ENCODE data around the gene DPEP1. TPM values are rescaled to one million over a fixed set of nuclear protein-coding genes. Genes with fewer than 3 reads are reported as not detected.
A peak's percentile ranks its signal among the peaks of the same experiment; 100 is the strongest.

DPEP1 gene
- total and polyA plus RNA-seq, 4 donors, result 8.5 TPM; not detected in 3

DNA sequence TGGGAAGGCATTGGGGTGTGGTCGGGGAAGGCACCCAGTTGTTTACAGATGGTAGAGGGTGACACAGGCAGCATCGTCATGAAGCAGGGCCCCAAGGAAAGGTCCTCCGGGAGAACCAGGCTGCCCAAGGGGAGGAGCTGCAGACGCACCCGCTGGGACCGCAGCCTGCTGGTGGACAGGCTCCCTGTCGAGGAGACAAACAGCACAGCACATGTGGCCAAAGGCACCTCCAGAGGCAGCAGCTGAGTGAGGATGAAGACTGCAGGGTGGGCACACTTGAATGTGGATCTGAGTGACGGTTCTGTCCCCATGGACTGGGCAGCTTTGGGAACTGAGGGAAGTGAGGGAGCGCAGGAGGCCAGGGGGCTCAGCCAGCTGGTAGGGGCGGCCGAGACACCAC lies 31.7 kb downstream of the DPEP1 start:
- intact Hi-C loops (cut with DNase I), result loop anchor here in 1 of 2 donors (10.0 kb wide), 1 partner anchor 410 kb away; no protein-coding TSS in a partner anchor
- Histone ChIP-seq H3K4me3 (ENCODE audit: low read length in 2 of 2) (no peak overlapping the region), H3K36me3 (ENCODE audit: control insufficient read depth in 1 of 2, insufficient read depth in 2 of 2, low read length in 1 of 2) (peaks cover 0 to 12% of the 10 kb centered on the region in 2 donors), H3K9me3 (ENCODE audit: control insufficient read depth, low read length) (no peaks in the 10 kb centered on the region), H3K4me1 (ENCODE audit: control insufficient read depth in 1 of 2, insufficient read depth in 2 of 2, low read length in 2 of 2) (no peaks in the 10 kb centered on the region), H3K27ac (ENCODE audit: low read depth in 1 of 2, low read length in 2 of 2) (no peak overlapping the region), H3K27me3 (ENCODE audit: control insufficient read depth in 1 of 2, insufficient read depth in 2 of 2, low read length in 1 of 2) (no peaks in the 10 kb centered on the region)
- WGBS, 2 donors, result 76 to 77% methylated on average over 11 of the region's 11 CpGs
- no peak for DNase-seq
- ATAC-seq (ENCODE audit: low FRiP score), result no peak

DNA sequence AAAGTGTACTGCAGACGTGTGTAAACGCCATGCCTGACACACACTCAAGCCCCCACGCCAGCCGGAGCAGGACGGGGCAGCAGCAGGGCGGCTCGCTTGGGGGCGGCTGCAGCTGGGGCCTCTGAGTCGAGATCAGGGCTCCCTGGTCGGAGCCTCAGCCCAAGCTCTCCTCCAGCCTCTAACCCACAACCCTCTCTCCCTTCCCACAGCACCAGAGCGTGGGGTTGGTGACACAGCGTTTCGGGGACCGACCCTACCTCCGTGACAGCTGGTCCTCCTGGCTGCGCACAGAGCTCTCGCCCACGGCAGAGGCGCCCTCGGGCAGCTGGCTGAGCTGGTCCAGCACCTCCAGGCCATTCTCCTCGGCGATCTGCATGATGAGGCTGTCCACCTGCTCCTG lies 32.8 kb downstream of the DPEP1 start:
- WGBS, 2 donors, result 95% methylated on average over 19 to 22 of the region's 22 CpGs
- intact Hi-C loops (cut with DNase I), result loop anchor here in 1 of 2 donors (10.0 kb wide), 1 partner anchor 411 kb away; no protein-coding TSS in a partner anchor

DNA sequence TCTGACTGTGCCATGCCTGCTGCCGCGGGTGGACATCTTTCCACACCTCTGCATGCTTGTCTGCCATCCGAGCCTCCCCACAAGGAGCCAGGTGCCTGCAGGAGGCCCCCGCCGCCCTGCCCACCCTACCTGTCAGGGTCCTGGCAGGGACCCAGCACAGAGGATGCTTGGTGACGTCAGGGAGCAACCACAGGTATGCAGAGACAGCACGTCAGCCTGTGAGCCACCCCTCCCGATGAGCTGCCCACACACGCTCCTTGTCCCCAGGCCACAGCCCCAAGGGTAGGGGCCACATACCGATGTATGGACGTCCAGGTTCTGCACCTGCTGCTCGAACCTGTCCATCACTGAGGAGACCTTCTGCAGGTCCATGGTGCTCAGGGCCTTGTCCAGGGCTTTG lies 33.5 kb downstream of the DPEP1 start:
- H3K36me3 ChIP-seq (ENCODE audit: control insufficient read depth in 1 of 2, insufficient read depth in 2 of 2, low read length in 1 of 2), result peaks cover 0 to 12% of the 10 kb centered on the region in 2 donors
- intact Hi-C loops (cut with DNase I), result loop anchor here in 1 of 2 donors (10.0 kb wide), 1 partner anchor 412 kb away; no protein-coding TSS in a partner anchor

More for the DNA sequence above, 32.8 kb downstream of the DPEP1 start:
- no peak overlapping the region for H3K27ac ChIP-seq (ENCODE audit: low read depth in 1 of 2, low read length in 2 of 2)
- H3K36me3 ChIP-seq (ENCODE audit: control insufficient read depth in 1 of 2, insufficient read depth in 2 of 2, low read length in 1 of 2), result peaks cover 0 to 12% of the 10 kb centered on the region in 2 donors
- H3K27me3 ChIP-seq (ENCODE audit: control insufficient read depth in 1 of 2, insufficient read depth in 2 of 2, low read length in 1 of 2), result no peaks in the 10 kb centered on the region
- no peak overlapping the region for H3K4me3 ChIP-seq (ENCODE audit: low read length in 2 of 2)
- H3K4me1 ChIP-seq (ENCODE audit: control insufficient read depth in 1 of 2, insufficient read depth in 2 of 2, low read length in 2 of 2), result no peaks in the 10 kb centered on the region
- H3K9me3 ChIP-seq (ENCODE audit: control insufficient read depth, low read length), result no peaks in the 10 kb centered on the region
- peak; percentile 11 for ATAC-seq (ENCODE audit: low FRiP score)
- DNase-seq, result no peak

DNA sequence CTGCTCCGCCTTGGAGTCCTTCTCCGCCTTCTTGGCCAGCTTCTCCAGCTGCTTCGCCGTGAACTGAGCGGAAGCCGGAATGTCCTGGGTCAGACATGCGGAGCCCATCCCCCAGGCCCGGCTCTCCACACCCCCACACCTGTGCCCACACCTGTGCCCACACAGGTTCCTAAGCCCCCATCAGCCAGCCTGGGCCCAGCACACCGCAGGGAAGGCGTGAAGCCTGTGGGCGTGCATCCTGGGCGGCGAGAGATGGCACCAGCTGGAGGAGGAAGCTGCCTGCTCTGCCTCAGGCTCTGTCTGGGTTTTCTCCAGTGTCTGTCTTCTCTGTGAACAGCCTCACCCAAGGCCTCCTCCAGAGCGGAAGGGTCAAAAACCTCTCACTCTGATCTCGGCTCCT lies 38.1 kb downstream of the DPEP1 start:
- Histone ChIP-seq H3K4me1 (ENCODE audit: control insufficient read depth in 1 of 2, insufficient read depth in 2 of 2, low read length in 2 of 2) (peaks cover 0 to 1% of the 10 kb centered on the region in 2 donors), H3K36me3 (ENCODE audit: control insufficient read depth in 1 of 2, insufficient read depth in 2 of 2, low read length in 1 of 2) (peaks cover 0 to 7% of the 10 kb centered on the region in 2 donors), H3K4me3 (ENCODE audit: low read length in 2 of 2) (no peak overlapping the region), H3K9me3 (ENCODE audit: control insufficient read depth, low read length) (no peaks in the 10 kb centered on the region), H3K27ac (ENCODE audit: low read depth in 1 of 2, low read length in 2 of 2) (no peak overlapping the region), H3K27me3 (ENCODE audit: control insufficient read depth in 1 of 2, insufficient read depth in 2 of 2, low read length in 1 of 2) (no peaks in the 10 kb centered on the region)
- DNase-seq (no peak), ATAC-seq (ENCODE audit: low FRiP score) (no peak)
- WGBS, 2 donors, result 92 to 94% methylated on average over 14 to 15 of the region's 15 CpGs
- intact Hi-C loops (cut with DNase I), result no loop called here

More for the DNA sequence above, 33.5 kb downstream of the DPEP1 start:
- WGBS, 2 donors, result 90 to 91% methylated on average over 12 of the region's 12 CpGs
- no peak for ATAC-seq (ENCODE audit: low FRiP score)
- H3K9me3 ChIP-seq (ENCODE audit: control insufficient read depth, low read length), result no peaks in the 10 kb centered on the region
- H3K4me1 ChIP-seq (ENCODE audit: control insufficient read depth in 1 of 2, insufficient read depth in 2 of 2, low read length in 2 of 2), result no peaks in the 10 kb centered on the region
- no peak overlapping the region for H3K27ac ChIP-seq (ENCODE audit: low read depth in 1 of 2, low read length in 2 of 2)
- no peak for DNase-seq
- H3K4me3 ChIP-seq (ENCODE audit: low read length in 2 of 2), result no peak overlapping the region
- no peaks in the 10 kb centered on the region for H3K27me3 ChIP-seq (ENCODE audit: control insufficient read depth in 1 of 2, insufficient read depth in 2 of 2, low read length in 1 of 2)

DNA sequence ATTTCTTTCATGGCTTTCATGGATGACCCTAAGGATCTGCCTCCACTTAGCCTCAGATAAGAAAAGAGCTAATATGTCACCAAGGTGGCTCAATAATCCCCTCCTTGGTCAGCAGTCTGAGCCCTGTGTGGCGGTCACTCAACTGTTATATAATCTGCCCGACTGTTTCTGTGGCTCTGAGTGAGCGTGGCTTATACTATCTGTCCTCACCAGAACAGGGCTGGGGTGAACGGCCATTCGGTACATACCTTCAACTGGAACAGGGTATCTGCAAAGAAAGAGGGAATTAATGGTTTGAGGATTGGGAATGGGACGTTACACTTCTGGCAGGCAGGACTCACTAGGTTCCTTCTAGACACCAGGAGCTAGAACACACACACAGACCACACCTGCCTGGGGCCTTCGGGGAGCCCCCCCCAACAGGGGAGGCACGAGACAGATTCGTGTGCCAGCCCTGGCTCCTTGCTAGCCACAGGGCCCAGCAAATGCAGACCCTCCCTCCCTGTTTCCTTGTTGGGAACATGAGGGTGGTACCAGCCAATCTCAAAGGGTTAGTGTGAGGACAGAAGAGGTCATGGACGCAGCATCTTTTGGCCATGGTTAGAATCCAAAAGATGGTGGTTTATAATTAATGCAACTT lies 40.3 kb downstream of the DPEP1 start:
- WGBS, 2 donors, result 88 to 89% methylated on average over 10 of the region's 10 CpGs
- H3K4me3 ChIP-seq (ENCODE audit: low read length in 2 of 2), result no peak overlapping the region
- H3K4me1 ChIP-seq (ENCODE audit: control insufficient read depth in 1 of 2, insufficient read depth in 2 of 2, low read length in 2 of 2), result peaks cover 0 to 3% of the 10 kb centered on the region in 2 donors
- H3K27me3 ChIP-seq (ENCODE audit: control insufficient read depth in 1 of 2, insufficient read depth in 2 of 2, low read length in 1 of 2), result no peaks in the 10 kb centered on the region
- intact Hi-C loops (cut with DNase I), result no loop called here
- H3K9me3 ChIP-seq (ENCODE audit: control insufficient read depth, low read length), result no peaks in the 10 kb centered on the region
- DNase-seq (peak in 1 of 2 donors; percentile 6), ATAC-seq (ENCODE audit: low FRiP score) (no peak)
- H3K36me3 ChIP-seq (ENCODE audit: control insufficient read depth in 1 of 2, insufficient read depth in 2 of 2, low read length in 1 of 2), result peaks cover 0 to 1% of the 10 kb centered on the region in 2 donors
- no peak overlapping the region for H3K27ac ChIP-seq (ENCODE audit: low read depth in 1 of 2, low read length in 2 of 2)

DNA sequence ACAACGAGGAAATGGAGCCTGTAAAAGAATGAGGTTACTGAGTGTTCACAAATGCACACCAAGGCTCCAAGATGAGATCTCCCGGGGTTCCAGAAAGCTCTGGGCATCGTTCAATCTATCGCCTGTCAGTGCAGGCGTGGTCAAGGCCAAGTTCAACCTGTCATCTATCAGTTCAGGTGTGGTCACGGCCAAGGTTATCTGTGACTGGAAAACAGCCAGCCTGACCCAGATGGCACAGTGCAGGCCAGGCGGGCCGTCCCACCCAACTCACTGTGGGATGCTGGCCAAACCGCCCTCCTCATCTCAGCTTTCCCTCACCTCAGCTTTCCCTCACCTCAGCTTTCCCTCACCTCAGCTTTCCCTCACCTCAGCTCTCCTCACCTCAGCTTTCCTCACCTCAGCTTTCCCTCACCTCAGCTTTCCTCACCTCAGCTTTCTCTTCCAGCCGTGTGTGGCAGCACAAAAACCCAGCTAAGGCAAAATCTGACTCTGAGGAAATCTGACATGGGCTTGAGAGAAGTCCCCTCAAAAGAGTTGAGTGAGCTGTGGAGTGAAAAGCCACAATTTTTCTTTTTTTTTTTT lies 41.7 kb downstream of the DPEP1 start:
- peaks cover 0 to 3% of the 10 kb centered on the region in 2 donors for H3K4me1 ChIP-seq (ENCODE audit: control insufficient read depth in 1 of 2, insufficient read depth in 2 of 2, low read length in 2 of 2)
- no peaks in the 10 kb centered on the region for H3K27me3 ChIP-seq (ENCODE audit: control insufficient read depth in 1 of 2, insufficient read depth in 2 of 2, low read length in 1 of 2)
- peak in 1 of 2 donors; percentile 19 for DNase-seq
- H3K9me3 ChIP-seq (ENCODE audit: control insufficient read depth, low read length), result no peaks in the 10 kb centered on the region
- H3K4me3 ChIP-seq (ENCODE audit: low read length in 2 of 2), result no peak overlapping the region
- intact Hi-C loops (cut with DNase I), result loop anchor here in 1 of 2 donors (5.0 kb wide), 1 partner anchor 47 kb away; the partner anchor contains the start of gene SPATA2L
- ATAC-seq (ENCODE audit: low FRiP score), result no peak
- no peaks in the 10 kb centered on the region for H3K36me3 ChIP-seq (ENCODE audit: control insufficient read depth in 1 of 2, insufficient read depth in 2 of 2, low read length in 1 of 2)
- 91 to 92% methylated on average over 10 of the region's 10 CpGs for WGBS, 2 donors
- H3K27ac ChIP-seq (ENCODE audit: low read depth in 1 of 2, low read length in 2 of 2), result no peak overlapping the region

DNA sequence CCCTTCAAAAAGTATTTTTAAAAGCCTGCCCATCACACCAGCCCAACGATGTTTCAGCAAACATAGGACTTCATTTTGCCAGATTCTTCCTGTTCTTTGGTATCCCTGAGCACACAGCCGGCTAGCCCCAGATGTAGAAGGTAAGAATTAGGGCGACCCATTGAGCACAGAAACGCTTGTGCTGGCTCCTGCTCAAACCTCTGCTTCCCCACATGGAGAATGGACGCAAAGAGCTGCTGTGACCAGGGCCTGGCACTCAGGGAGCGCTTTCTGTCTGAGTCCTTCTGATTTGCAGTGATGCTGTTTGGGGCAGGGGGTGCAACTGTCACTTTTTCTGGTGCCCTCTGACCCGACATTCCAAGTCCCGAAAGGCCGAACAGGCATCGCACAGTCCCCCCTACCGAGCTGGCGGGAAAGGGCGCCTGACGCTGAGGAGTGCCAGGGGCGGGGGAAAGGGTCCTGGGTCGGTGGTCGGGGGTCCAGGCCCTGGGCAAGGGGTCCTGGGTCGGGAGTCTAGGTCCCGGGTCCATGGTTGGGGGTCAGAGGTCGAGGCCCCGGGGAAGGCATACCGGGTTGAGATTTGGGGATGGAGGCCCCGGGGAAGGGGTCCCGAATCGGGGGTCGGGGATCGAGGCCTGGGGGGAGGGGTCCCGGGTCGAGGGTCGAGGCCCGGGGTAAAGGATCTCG lies 43.1 kb downstream of the DPEP1 start:
- H3K4me3 ChIP-seq (ENCODE audit: low read length in 2 of 2), result peak overlapping the region; percentile 66 to 70
- ATAC-seq (ENCODE audit: low FRiP score), result peak; percentile 2
- peak in 1 of 2 donors; percentile 50 for DNase-seq
- intact Hi-C loops (cut with DNase I), result loop anchor here in 1 of 2 donors (5.0 kb wide), 1 partner anchor 46 kb away; the partner anchor contains the start of gene SPATA2L
- WGBS, 2 donors, result 30 to 31% methylated on average over 32 of the region's 32 CpGs
- no peaks in the 10 kb centered on the region for H3K27me3 ChIP-seq (ENCODE audit: control insufficient read depth in 1 of 2, insufficient read depth in 2 of 2, low read length in 1 of 2)
- no peaks in the 10 kb centered on the region for H3K9me3 ChIP-seq (ENCODE audit: control insufficient read depth, low read length)
- peaks cover 0 to 3% of the 10 kb centered on the region in 2 donors for H3K4me1 ChIP-seq (ENCODE audit: control insufficient read depth in 1 of 2, insufficient read depth in 2 of 2, low read length in 2 of 2)
- H3K36me3 ChIP-seq (ENCODE audit: control insufficient read depth in 1 of 2, insufficient read depth in 2 of 2, low read length in 1 of 2), result no peaks in the 10 kb centered on the region
- no peak overlapping the region for H3K27ac ChIP-seq (ENCODE audit: low read depth in 1 of 2, low read length in 2 of 2)

DNA sequence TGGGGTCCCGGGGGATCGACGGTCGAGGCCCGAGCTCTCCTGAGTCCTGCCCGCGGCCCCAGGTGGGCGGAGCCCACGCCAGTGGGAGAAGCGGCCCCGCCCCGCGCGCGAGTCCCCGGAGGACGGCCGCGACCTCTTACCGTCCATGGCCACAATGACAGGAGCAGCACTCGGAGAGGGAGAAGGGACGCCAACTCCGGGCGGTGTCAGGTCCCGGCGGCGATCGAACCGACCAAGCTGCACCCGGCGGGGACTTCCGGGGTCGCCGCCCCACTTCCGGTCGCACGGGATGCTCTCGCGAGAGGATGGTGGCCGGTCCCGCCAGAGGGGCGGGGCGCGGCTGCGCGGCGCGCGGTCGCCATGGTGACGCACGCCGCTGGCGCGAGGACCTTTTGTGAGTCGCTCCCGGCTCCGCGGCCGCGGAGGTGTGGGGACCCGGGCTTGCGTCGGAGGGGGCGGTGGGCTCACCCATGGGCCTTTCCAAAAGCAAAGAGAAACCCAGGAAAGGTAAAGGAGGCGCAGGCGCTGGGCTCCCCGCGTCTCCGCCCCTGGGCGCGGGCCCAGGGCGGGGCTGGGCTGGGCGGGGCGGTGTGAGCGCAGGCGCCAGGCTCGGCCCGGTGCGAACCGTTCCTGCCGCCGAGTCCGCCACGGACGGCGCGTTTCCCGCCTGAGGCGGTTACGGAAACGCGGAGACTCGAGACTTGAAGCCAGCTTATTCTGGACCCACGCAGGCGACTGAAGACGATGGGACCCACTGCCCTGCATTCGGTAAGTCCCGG lies 44.2 kb downstream of the DPEP1 start, which contains the start of the genes CHMP1A and SPATA33:
Gene CHMP1A (minus strand): TSS at position 267 of the 779 bp plus-strand sequence. CDS start 120 bp downstream, at position 147.
Gene SPATA33 (plus strand): TSS at position 395 of the 779 bp plus-strand sequence. CDS start 76 bp downstream, at position 471.
- 0% methylated on average over 58 to 99 of the region's 99 CpGs for WGBS, 2 donors
- Histone ChIP-seq H3K9me3 (ENCODE audit: control insufficient read depth, low read length) (no peaks in the 10 kb centered on the region), H3K4me1 (ENCODE audit: control insufficient read depth in 1 of 2, insufficient read depth in 2 of 2, low read length in 2 of 2) (peaks cover 0 to 3% of the 10 kb centered on the region in 2 donors), H3K27ac (ENCODE audit: low read depth in 1 of 2, low read length in 2 of 2) (no peak within 1 kb of the TSS), H3K36me3 (ENCODE audit: control insufficient read depth in 1 of 2, insufficient read depth in 2 of 2, low read length in 1 of 2) (no peaks in the 10 kb centered on the region), H3K27me3 (ENCODE audit: control insufficient read depth in 1 of 2, insufficient read depth in 2 of 2, low read length in 1 of 2) (no peaks in the 10 kb centered on the region), H3K4me3 (ENCODE audit: low read length in 2 of 2) (peak within 1 kb of the TSS; percentile 66 to 70)
- intact Hi-C loops (cut with DNase I), result loop anchor here in 1 of 2 donors (1.0 to 5.0 kb wide), 2 partner anchors 29 to 45 kb away; partner anchors contain the start of genes CDK10 and SPATA2L
- ATAC-seq (ENCODE audit: low FRiP score), result peak; percentile 97
- peak; percentile 93 to 97 for DNase-seq

All from aorta (tissue), 5 donors.